ENCODE results near the gene STRN3. TPM values are rescaled to one million over a fixed set of nuclear protein-coding genes. Genes with fewer than 3 reads are reported as not detected.

The STRN3 gene
- total and polyA plus RNA-seq, 2 of the 8 experiments (the other 6 are each of a cell fraction or from before 2014, with no cell fraction given): 8.7 to 38.1 TPM

DNA sequence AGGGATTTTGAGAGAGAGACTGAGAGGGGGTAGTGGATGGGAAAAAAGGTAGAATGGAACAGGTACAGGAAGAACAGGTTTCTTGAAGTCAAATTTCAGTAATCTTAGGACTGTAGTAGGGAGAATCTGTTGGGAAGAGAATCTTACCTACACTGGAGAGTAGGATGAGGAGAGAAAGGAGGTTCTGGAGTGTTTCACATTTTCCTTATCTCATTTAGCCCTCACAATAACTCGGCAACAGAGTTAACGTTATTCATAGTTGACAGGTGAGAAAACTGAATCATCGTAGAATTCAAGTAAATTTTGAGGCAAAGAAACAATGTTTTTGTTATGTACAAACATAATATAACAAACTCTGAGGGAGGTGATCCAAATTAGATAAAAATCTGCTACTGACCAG, 17.2 kb upstream of the STRN3 start:
- Histone ChIP-seq H2BK5ac (ENCODE audit: low read depth, low read length) (no peak overlapping the region), H2AFZ (ENCODE audit: low read length) (no peak overlapping the region), H3K4ac (replicated peaks; ENCODE audit: insufficient read length, low read depth, low read length) (no peak overlapping the region), H2BK15ac (ENCODE audit: low read length) (no peak overlapping the region), H3K18ac (ENCODE audit: extremely low read depth, low read length) (no peak overlapping the region), H2BK20ac (ENCODE audit: low read length) (no peak overlapping the region), H4K20me1 (replicated peaks in 1 of 2; ENCODE audit: control insufficient read depth in 1 of 2, insufficient read depth in 2 of 2, low read length in 2 of 2) (no peaks in the 10 kb centered on the region), H4K8ac (ENCODE audit: extremely low read depth, insufficient read depth, low read length) (no peak overlapping the region), H4K91ac (replicated peaks; ENCODE audit: insufficient read length, low read length) (no peak overlapping the region), H3K56ac (replicated peaks; ENCODE audit: insufficient read length, low read depth, low read length) (no peak overlapping the region), H2BK120ac (replicated peaks; ENCODE audit: low read depth, low read length) (no peak overlapping the region), H4K5ac (ENCODE audit: insufficient read length, low read depth, low read length) (no peak overlapping the region), H3K79me2 (ENCODE audit: control insufficient read depth in 1 of 2, insufficient read depth in 2 of 2, low read length in 2 of 2) (no peaks in the 10 kb centered on the region), H3K79me1 (ENCODE audit: low read depth, low read length) (no peaks in the 10 kb centered on the region), H2BK12ac (ENCODE audit: low read depth, low read length) (no peak overlapping the region), H3K36me3 (ENCODE audit: control insufficient read depth in 2 of 4, insufficient read depth in 4 of 4, low read length in 3 of 4) (no peaks in the 10 kb centered on the region), H3K4me3 (ENCODE audit: extremely low read depth in 1 of 4, insufficient read depth in 2 of 4, low read depth in 3 of 4, low read length in 4 of 4) (no peak overlapping the region), H3K4me1 (replicated peaks in 1 of 4; ENCODE audit: control insufficient read depth in 3 of 4, insufficient read depth in 4 of 4, low read length in 3 of 4) (peaks cover 0 to 3% (median 0%) of the 10 kb centered on the region in 4 experiments; a peak in 3 of 7 replicates), H3K27ac (ENCODE audit: low read depth, low read length) (no peak overlapping the region), H3K4me2 (ENCODE audit: insufficient read depth in 1 of 2, low read depth in 2 of 2, low read length in 2 of 2) (no peak overlapping the region), H3K9me3 (ENCODE audit: insufficient read depth in 2 of 2, low read depth in 1 of 2, low read length in 1 of 2) (no peaks in the 10 kb centered on the region), H3K23me2 (ENCODE audit: low read depth, low read length) (no peaks in the 10 kb centered on the region), H3K14ac (ENCODE audit: insufficient read length) (no peak overlapping the region), H2AK5ac (ENCODE audit: low read depth, low read length) (no peak overlapping the region), H3K27me3 (replicated peaks in 1 of 4; ENCODE audit: control insufficient read depth in 3 of 4, extremely low read depth in 1 of 4, insufficient read depth in 3 of 4, low read length in 3 of 4) (no peaks in the 10 kb centered on the region), H3K9ac (replicated peaks in 1 of 4; ENCODE audit: extremely low read depth in 1 of 4, low read depth in 3 of 4, low read length in 3 of 4) (no peak overlapping the region; a peak in 1 of 7 replicates), H3K23ac (ENCODE audit: insufficient read length) (no peak overlapping the region)
- DNase-seq (ENCODE audit: low read depth in 1 of 2, low spot score in 2 of 2) (no peak), FAIRE-seq (no peak)
- WGBS, 2 experiments (ENCODE audit: extremely low coverage in 1 of 2, insufficient coverage in 1 of 2, insufficient read length in 1 of 2, insufficient replicate concordance in 2 of 2, low coverage in 1 of 2, low lambda C conversion rate in 2 of 2, missing lambda C conversion rate in 1 of 2): 87% methylated on average over 3 of the region's 3 CpGs; no CpG with 5 or more reads in 1 of the 2 experiments
- CTCF ChIA-PET (ENCODE audit: partially characterized antibody): no interaction called here
- TF ChIP-seq HDAC2 (IDR thresholded peaks at IDR 0.05; ENCODE audit: borderline replicate concordance in 1 of 2, low read depth in 2 of 2, low read length in 2 of 2): no peak
- no peak for TF ChIP-seq RXRA (IDR thresholded peaks at IDR 0.05; ENCODE audit: insufficient read depth, low read depth, low read length)
- no peak for TF ChIP-seq SIX5 (IDR thresholded peaks at IDR 0.05; ENCODE audit: low read depth, low read length)
- no peak for TF ChIP-seq CTBP2 (IDR thresholded peaks at IDR 0.05; ENCODE audit: borderline replicate concordance, insufficient read depth, insufficient read length, low read length)
- TF ChIP-seq CBX5 (IDR thresholded peaks at IDR 0.05; ENCODE audit: low read depth, low read length): no peak
- no peak for TF ChIP-seq KDM5A (IDR thresholded peaks at IDR 0.05; ENCODE audit: low read length)
- TF ChIP-seq BCL11A (IDR thresholded peaks at IDR 0.05; ENCODE audit: low read depth in 2 of 2, low read length in 2 of 2): no peak
- no peak for TF ChIP-seq YY1 (IDR thresholded peaks at IDR 0.05; ENCODE audit: low read depth, low read length)
- no peak for TF ChIP-seq ZNF274 (IDR thresholded peaks at IDR 0.05; ENCODE audit: borderline replicate concordance, extremely low read depth, low read length)
- TF ChIP-seq ATF3 (IDR thresholded peaks at IDR 0.05; ENCODE audit: insufficient read depth, low read depth, low read length): no peak
- TF ChIP-seq, protein P1, sequence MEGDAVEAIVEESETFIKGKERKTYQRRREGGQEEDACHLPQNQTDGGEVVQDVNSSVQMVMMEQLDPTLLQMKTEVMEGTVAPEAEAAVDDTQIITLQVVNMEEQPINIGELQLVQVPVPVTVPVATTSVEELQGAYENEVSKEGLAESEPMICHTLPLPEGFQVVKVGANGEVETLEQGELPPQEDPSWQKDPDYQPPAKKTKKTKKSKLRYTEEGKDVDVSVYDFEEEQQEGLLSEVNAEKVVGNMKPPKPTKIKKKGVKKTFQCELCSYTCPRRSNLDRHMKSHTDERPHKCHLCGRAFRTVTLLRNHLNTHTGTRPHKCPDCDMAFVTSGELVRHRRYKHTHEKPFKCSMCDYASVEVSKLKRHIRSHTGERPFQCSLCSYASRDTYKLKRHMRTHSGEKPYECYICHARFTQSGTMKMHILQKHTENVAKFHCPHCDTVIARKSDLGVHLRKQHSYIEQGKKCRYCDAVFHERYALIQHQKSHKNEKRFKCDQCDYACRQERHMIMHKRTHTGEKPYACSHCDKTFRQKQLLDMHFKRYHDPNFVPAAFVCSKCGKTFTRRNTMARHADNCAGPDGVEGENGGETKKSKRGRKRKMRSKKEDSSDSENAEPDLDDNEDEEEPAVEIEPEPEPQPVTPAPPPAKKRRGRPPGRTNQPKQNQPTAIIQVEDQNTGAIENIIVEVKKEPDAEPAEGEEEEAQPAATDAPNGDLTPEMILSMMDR (IDR thresholded peaks at IDR 0.05; ENCODE audit: control extremely low read depth in 1 of 3, insufficient read depth in 1 of 3, low read depth in 1 of 3, low read length in 3 of 3): no peak
- POLR2A ChIA-PET (ENCODE audit: partially characterized antibody): interaction anchor here (3.2 kb wide), 1 partner anchor 18 kb away, joined by 18 read pairs; the partner anchor contains the start of genes AP4S1 and STRN3

All from H1 (cell line).